ENCODE data around the gene CFAP221.
A peak's percentile ranks its signal among the peaks of the same experiment; 100 is the strongest.

CFAP221 gene

GRCh38 chr2:119544075-119544938 lies at the start of gene CFAP221:
CFAP221 (plus strand) TSS chr2:119544449; CDS start chr2:119546132, 1,683 bp downstream.
- DNase-seq = peak; percentile 60

- DNase-seq = no peak
Measured at GRCh38 chr2:119495948-119496347, 48.3 kb upstream of the CFAP221 start.

GRCh38 chr2:119496682-119497081 lies 47.6 kb upstream of the CFAP221 start:
- DNase-seq = no peak

GRCh38 chr2:119508756-119509155 lies 35.5 kb upstream of the CFAP221 start:
- DNase-seq = no peak

GRCh38 chr2:119511989-119512388 lies 32.3 kb upstream of the CFAP221 start:
- no peak for DNase-seq

GRCh38 chr2:119512946-119513345 lies 31.3 kb upstream of the CFAP221 start:
- DNase-seq = no peak

- DNase-seq = no peak
Measured at GRCh38 chr2:119513832-119514231, 30.4 kb upstream of the CFAP221 start.

GRCh38 chr2:119516121-119516520 lies 28.1 kb upstream of the CFAP221 start:
- DNase-seq = no peak

- peak; percentile 51 for DNase-seq
Measured at GRCh38 chr2:119517433-119517832, 26.8 kb upstream of the CFAP221 start.

GRCh38 chr2:119518401-119519056 lies 25.7 kb upstream of the CFAP221 start:
- no peak for DNase-seq

- DNase-seq = no peak
Measured at GRCh38 chr2:119519057-119519408, 25.2 kb upstream of the CFAP221 start.

- peak; percentile 16 for DNase-seq
Measured at GRCh38 chr2:119520696-119521432, 23.4 kb upstream of the CFAP221 start.

GRCh38 chr2:119521433-119522050 lies 22.7 kb upstream of the CFAP221 start:
- DNase-seq = no peak

GRCh38 chr2:119522671-119523070 lies 21.6 kb upstream of the CFAP221 start:
- DNase-seq = peak; percentile 5

- no peak for DNase-seq
Measured at GRCh38 chr2:119523383-119523951, 20.8 kb upstream of the CFAP221 start.

GRCh38 chr2:119523952-119524694 lies 20.1 kb upstream of the CFAP221 start, which contains the start of gene SCTR:
SCTR (minus strand) TSS chr2:119524483; CDS start chr2:119524226, 257 bp downstream.
- DNase-seq = peak; percentile 6

GRCh38 chr2:119525614-119526013 lies 18.6 kb upstream of the CFAP221 start:
- DNase-seq = no peak

- no peak for DNase-seq
Measured at GRCh38 chr2:119527999-119528398, 16.2 kb upstream of the CFAP221 start.

- peak; percentile 11 for DNase-seq
Measured at GRCh38 chr2:119531292-119531691, 13.0 kb upstream of the CFAP221 start.

- no peak for DNase-seq
Measured at GRCh38 chr2:119533560-119533959, 10.7 kb upstream of the CFAP221 start.

- no peak for DNase-seq
Measured at GRCh38 chr2:119536211-119536610, 8.0 kb upstream of the CFAP221 start.

- no peak for DNase-seq
Measured at GRCh38 chr2:119536707-119537106, 7.5 kb upstream of the CFAP221 start.

Data from COR-L47 (cell line).